ENCODE data around the gene NOTUM.

DNA sequence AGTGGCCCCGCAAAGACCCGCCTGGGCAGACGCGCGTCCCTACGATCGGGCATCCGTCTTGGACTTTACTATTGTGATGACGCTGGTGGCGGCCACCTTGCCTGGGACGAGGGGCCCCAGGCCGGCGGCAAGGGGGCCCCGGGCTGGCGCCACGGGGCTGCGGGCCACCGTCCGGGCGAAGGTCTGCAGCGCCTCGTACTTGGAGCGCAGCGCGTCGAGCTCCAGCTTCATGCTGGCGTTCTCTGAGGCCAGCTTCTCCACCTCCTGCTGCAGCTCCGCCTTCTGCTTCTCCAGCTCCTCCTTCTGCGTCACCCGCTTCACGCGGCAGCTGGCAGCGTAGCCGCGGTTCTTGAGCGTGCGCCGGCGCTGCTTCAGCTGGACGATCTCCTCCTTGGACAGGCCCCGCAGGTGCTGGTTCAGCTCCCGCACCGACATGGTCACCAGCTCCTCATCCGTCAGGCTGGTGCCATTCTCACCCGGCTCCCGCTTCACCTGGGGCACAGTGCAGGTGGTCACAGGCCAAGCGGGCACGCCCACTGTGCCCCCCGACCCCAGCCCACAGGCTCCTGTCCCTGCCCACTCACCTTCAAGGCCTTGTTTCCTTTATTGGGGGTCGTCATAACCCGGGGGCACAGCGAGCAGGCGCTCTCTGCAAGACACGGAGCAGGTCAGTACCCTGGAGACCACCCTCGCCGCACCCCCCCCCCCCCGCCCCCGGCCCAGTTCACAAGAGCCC lies 38.3 kb downstream of the NOTUM start:
- TF ChIP-seq EZH2phosphoT487 (IDR thresholded peaks at IDR 0.05; ENCODE audit: borderline replicate concordance, low read length): no peak
- TF ChIP-seq, protein P1, sequence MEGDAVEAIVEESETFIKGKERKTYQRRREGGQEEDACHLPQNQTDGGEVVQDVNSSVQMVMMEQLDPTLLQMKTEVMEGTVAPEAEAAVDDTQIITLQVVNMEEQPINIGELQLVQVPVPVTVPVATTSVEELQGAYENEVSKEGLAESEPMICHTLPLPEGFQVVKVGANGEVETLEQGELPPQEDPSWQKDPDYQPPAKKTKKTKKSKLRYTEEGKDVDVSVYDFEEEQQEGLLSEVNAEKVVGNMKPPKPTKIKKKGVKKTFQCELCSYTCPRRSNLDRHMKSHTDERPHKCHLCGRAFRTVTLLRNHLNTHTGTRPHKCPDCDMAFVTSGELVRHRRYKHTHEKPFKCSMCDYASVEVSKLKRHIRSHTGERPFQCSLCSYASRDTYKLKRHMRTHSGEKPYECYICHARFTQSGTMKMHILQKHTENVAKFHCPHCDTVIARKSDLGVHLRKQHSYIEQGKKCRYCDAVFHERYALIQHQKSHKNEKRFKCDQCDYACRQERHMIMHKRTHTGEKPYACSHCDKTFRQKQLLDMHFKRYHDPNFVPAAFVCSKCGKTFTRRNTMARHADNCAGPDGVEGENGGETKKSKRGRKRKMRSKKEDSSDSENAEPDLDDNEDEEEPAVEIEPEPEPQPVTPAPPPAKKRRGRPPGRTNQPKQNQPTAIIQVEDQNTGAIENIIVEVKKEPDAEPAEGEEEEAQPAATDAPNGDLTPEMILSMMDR (IDR thresholded peaks at IDR 0.05; ENCODE audit: low read depth, low read length, poor library complexity, severe bottlenecking): no peak
